ENCODE data around the gene BSPRY.
A peak's percentile ranks its signal among the peaks of the same experiment; 100 is the strongest.
"Not testable (repeated sequence)": the region's sequence is repeated elsewhere in the genome, so short reads cannot be mapped to it uniquely, and the experiment has no call there.

BSPRY gene

DNA sequence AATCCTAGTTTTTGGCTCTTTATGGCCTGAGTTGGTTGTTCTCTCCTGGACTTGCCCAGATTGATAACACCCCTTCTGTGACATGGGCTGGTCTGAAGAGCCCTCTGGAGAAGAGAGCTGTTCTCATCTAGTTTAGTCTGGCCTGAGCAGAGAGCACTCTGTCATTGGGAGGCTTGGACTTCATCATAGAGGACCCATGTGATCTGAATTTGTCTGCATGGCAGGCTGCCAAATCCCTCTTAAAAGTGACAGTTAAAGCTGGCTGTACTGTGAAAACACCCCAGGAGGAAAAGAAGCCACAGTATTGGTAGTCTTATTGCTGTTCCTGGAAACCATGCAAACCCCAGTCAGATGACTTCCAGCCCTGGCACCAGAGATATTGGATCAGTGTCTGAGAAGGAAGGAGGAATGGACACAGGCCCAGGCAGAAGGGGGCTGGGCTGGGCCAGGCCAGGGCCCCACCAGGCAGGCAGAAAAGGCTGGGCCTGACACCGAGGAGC, 5.6 kb upstream of the BSPRY start:
- DNase-seq: peak; percentile 97

DNA sequence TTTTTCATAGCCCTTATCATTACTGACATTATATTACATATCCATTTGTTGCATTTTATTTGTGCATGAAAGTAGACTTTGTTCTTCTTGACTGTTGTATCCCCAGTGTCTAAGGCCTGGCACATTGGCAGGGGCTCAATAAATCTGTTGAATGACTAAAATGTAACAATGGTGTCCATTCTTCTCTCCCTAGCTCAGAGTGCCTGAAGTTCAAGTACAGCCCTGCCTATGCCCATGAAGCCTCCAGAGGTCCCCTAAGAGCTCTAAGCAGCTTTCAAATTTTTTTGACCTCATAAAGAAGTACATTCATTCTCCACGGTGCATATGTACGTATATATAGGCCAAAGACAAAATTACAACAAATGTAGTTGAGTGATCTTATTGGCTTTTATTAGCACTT, 4.2 kb upstream of the BSPRY start:
- DNase-seq: no peak

- DNase-seq: no peak
These were observed 3.7 kb upstream of the BSPRY start for GRCh38 chr9:113345671-113346070.

GRCh38 chr9:113348437-113348836, 904 bp upstream of the BSPRY start:
- DNase-seq: no peak

DNA sequence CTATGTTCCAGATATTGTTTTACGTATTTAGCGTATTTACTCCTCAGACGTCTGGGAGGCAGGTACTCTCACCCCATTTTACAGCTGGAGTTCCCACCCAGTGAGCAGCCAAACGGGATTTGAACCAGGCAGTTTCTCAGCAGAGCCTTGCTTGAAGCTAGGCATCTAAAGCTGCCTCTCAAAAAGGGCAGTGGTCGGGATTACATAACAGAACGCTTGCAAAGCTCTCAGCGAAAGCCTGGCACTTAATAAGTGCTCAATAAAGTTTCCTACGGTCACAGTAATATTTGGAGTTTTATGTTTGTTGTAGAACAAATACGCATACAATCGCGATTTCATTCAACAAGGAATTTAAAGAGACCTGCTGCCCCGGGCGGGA, 286 bp upstream of the BSPRY start:
- peak; percentile 56 for DNase-seq

GRCh38 chr9:113350107-113350661, 843 bp downstream of the BSPRY start:
- DNase-seq: peak; percentile 27

- no peak for DNase-seq
These were observed 1.6 kb downstream of the BSPRY start for GRCh38 chr9:113350937-113351336.

GRCh38 chr9:113352006-113352405, 2.7 kb downstream of the BSPRY start:
- DNase-seq: peak; percentile 38

DNA sequence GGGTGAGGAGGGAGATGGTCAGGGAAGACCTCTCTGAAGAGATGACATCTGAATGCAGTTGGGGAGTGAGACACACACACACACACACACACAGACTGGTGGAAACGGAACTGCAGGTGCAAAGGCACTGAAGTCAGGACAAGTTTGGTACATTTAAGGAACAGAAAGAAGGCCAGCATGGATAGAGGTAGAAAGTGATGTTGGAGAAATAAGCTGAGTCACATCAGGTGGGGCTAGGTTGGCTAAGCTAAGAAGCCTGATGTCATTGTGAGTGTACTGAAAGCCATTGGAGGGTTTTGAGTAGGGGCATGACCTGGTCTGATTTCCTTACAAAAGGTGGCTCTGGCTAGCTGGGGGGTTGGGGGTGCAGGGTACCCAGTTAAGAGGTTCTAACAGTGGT, 3.1 kb downstream of the BSPRY start:
- no peak for DNase-seq

DNA sequence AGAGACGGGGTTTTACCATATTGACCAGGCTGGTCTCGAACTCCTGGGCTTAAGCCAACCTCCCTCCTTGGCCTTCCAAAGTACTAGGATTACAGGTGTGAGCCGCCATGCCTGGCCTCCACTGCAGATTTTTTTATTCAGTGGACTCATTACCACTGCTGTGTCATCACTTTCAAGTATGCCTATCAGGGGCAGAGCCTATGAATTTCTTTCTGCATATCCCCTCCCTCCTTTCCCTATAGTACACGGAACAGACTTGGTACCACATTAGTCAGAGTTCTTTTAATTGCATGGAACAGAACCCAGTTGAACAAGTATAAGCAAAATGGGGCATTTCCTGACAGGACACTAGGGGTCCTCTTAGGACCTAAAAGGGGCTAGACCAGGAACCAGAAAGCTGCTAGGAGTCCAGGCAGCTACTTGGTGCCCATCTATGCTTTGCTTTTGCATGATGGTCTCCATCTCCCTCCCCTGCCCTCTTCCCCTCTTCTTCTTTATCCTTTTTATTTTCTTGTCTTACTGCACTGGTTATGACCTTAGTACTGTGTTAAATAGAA, 5.8 kb downstream of the BSPRY start:
- DNase-seq: no peak

GRCh38 chr9:113356686-113357292, 7.4 kb downstream of the BSPRY start:
- no peak for DNase-seq

- DNase-seq: no peak
These were observed 10.0 kb downstream of the BSPRY start for GRCh38 chr9:113359385-113359784.

- no peak for DNase-seq
These were observed 11.0 kb downstream of the BSPRY start for GRCh38 chr9:113360242-113360842.

- DNase-seq: no peak
These were observed 12.1 kb downstream of the BSPRY start for GRCh38 chr9:113361304-113362018.

DNA sequence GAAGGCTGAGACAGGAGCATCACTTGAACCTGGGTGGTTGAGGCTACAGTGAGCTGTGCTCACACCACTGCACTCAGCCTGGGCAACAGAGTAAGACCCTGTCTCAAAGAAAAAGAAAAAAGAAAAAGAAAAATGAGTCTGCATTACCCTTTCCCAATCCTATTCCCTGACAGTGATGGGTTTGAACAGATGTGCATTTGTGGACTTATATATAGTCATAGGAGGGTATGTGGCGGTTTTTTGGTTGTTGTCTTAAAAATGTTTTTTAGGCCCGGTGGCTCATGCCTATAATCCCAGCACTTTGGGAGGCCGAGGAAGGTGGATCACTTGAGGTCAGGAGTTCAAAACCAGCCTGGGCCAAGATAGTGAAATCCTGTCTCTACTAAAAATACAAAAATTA, 14.0 kb downstream of the BSPRY start:
- DNase-seq: no peak

GRCh38 chr9:113364951-113365350, 15.6 kb downstream of the BSPRY start:
- DNase-seq: no peak

- DNase-seq: not testable (repeated sequence)
These were observed 16.3 kb downstream of the BSPRY start for GRCh38 chr9:113365652-113366051.

DNA sequence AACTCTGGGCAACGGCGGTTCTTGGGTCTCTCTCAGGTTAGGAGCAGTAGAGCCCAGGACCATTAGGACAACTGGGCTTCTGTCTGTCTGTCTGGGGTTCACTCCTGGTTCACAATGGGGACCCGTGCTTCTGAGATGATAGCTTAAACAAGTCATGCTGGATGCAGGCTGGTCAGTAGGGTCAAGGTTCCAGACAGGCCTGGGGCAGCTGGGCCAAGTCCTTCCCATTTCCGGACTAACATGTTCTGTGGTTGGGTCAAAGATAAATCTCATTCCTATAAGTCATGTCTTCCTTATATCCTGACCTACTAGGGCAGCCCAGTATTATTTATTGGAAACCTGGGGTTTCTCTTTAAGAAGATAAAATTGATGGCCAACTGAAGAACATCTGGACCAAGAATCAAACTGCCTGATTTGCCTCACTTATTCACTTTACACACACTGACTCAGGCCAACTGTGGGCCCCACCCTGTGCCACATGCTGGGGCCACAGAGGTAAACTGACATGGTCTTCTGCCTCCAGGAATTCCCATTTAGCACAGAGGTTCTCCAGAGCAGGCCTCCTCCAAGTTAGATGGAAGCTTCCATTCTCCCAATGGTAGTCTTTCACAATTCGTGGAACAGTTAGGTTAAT, 19.1 kb downstream of the BSPRY start:
- no peak for DNase-seq

DNA sequence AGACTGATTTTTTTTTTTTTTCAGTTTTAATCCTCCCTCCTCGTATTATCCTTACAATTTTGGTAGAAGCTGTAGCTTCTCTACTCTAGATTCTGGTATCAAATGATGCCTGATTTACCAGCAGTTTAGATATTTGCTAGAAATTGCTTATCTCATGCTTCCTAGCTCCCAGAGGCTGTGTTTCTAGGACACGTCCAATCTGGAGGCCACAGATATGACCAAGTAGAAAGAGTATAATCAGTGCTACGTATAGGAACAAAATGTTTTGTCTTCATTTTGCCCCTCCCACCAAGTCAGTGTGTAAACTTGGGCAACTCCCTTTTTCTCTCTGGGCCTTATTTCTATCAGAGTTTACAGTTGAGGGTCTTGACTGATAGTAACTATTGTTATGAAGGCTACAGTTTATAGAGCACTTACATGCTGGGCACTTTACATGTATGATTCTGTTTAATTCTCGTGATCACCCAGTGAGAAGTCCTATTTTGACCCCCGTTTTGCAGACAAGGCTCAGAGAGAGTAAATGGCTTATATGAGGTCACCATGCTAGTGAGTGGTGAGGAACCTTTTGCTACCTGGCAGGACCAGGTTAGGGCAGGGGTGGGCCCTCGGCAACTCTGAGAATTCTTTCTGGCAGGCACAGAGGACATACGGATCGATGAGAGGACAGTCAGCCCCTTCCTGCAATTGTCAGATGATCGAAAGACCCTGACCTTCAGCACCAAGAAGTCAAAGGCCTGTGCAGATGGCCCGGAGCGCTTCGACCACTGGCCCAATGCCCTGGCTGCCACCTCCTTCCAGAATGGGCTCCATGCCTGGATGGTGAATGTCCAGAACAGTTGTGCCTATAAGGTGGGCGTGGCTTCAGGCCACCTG, 19.9 kb downstream of the BSPRY start:
- no peak for DNase-seq

DNA sequence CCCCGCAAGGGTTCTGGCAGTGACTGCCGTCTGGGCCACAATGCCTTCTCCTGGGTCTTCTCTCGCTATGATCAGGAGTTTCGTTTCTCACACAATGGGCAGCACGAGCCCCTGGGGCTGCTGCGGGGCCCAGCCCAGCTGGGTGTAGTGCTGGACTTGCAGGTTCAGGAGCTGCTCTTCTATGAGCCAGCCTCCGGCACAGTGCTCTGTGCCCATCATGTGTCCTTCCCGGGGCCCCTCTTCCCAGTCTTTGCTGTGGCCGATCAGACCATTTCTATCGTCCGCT, 20.5 kb downstream of the BSPRY start:
- no peak for DNase-seq

GRCh38 chr9:113370806-113371325, 21.5 kb downstream of the BSPRY start:
- DNase-seq: no peak

DNA sequence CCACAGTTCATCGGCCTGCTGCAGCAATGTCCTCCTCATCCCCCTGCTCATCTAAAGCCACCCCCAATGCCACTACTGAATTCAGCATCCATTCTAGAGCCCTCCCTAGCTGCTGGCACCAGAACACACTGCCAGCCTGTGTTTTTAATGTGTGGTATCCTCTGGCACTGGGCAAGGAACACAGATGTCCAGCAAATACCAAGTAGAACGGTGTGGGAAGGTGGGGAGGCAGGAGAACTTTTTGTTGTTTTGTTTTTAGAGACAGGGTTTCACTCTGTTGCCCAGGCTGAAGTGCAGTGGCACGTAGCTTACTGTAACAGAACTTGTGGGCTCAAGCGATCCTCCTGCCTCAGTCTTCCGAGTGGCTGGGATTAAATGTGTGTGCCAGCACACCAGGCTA, 22.7 kb downstream of the BSPRY start:
- no peak for DNase-seq

Data from NCI-H510A treated with DMSO at 0.1 percent for 48 hours (cell line).